ENCODE measurements around the gene LAS1L. TPM values are rescaled to one million over a fixed set of nuclear protein-coding genes. Genes with fewer than 3 reads are reported as not detected.
"Not testable (repeated sequence)": the region's sequence is repeated elsewhere in the genome, so short reads cannot be mapped to it uniquely, and the experiment has no call there.

The LAS1L gene
- total RNA-seq = 12.4 TPM
- long read RNA-seq, transcript LAS1L-203 (14 exons, 2,439 nt) = major isoform, 6 of 18 reads
- long read RNA-seq, partial matches to known transcripts = 1 of 18 reads
- long read RNA-seq, other reads (novel, unspliced or antisense) = 7 of 18 reads

GRCh38 chrX:65534450-65535292, at the start of gene LAS1L:
Gene LAS1L, minus strand, starts transcription at chrX:65534787. Its CDS starts 72 bp downstream, at chrX:65534715.
- peak; percentile 94 for DNase-seq (ENCODE audit: missing footprints)
- intact Hi-C loops (cut with DNase I) = no loop called here
- peak; percentile 100 for ATAC-seq

- intact Hi-C loops (cut with DNase I) = loop anchor here (1.0 kb wide), 1 partner anchor 404 kb away; no protein-coding TSS in a partner anchor
- DNase-seq (ENCODE audit: missing footprints) (no peak), ATAC-seq (no peak)
Measured at GRCh38 chrX:65582450-65583082, 48.0 kb upstream of the LAS1L start.

GRCh38 chrX:65581661-65582339, 47.2 kb upstream of the LAS1L start:
- peak; percentile 71 for ATAC-seq
- DNase-seq (ENCODE audit: missing footprints) = no peak
- intact Hi-C loops (cut with DNase I) = loop anchor here (1.0 kb wide), 1 partner anchor 405 kb away; no protein-coding TSS in a partner anchor

GRCh38 chrX:65578346-65578745, 43.8 kb upstream of the LAS1L start:
- intact Hi-C loops (cut with DNase I) = no loop called here
- DNase-seq (ENCODE audit: missing footprints) (no peak), ATAC-seq (no peak)

GRCh38 chrX:65576160-65576559, 41.6 kb upstream of the LAS1L start:
- ATAC-seq (no peak), DNase-seq (ENCODE audit: missing footprints) (no peak)
- intact Hi-C loops (cut with DNase I) = no loop called here

GRCh38 chrX:65575022-65575421, 40.4 kb upstream of the LAS1L start:
- intact Hi-C loops (cut with DNase I) = no loop called here
- no peak for ATAC-seq
- DNase-seq (ENCODE audit: missing footprints) = no peak

- ATAC-seq (no peak), DNase-seq (ENCODE audit: missing footprints) (no peak)
- intact Hi-C loops (cut with DNase I) = no loop called here
Measured at GRCh38 chrX:65574356-65574755, 39.8 kb upstream of the LAS1L start.

- ATAC-seq (no peak), DNase-seq (ENCODE audit: missing footprints) (no peak)
- intact Hi-C loops (cut with DNase I) = no loop called here
Measured at GRCh38 chrX:65572971-65573370, 38.4 kb upstream of the LAS1L start.

- DNase-seq (ENCODE audit: missing footprints); intact Hi-C loops (cut with DNase I); ATAC-seq: not testable (repeated sequence)
Measured at GRCh38 chrX:65562850-65563249, 28.3 kb upstream of the LAS1L start.

- no peak for ATAC-seq
- no peak for DNase-seq (ENCODE audit: missing footprints)
- intact Hi-C loops (cut with DNase I) = no loop called here
Measured at GRCh38 chrX:65551489-65552339, 17.1 kb upstream of the LAS1L start.

GRCh38 chrX:65551086-65551485, 16.5 kb upstream of the LAS1L start:
- no peak for ATAC-seq
- intact Hi-C loops (cut with DNase I) = no loop called here
- DNase-seq (ENCODE audit: missing footprints) = no peak

- peak; percentile 13 for ATAC-seq
- intact Hi-C loops (cut with DNase I) = no loop called here
- no peak for DNase-seq (ENCODE audit: missing footprints)
Measured at GRCh38 chrX:65545456-65545855, 10.9 kb upstream of the LAS1L start.

GRCh38 chrX:65537229-65537628, 2.6 kb upstream of the LAS1L start:
- DNase-seq (ENCODE audit: missing footprints) (no peak), ATAC-seq (no peak)
- intact Hi-C loops (cut with DNase I) = no loop called here

- intact Hi-C loops (cut with DNase I) = no loop called here
- DNase-seq (ENCODE audit: missing footprints) = no peak
- ATAC-seq = no peak
Measured at GRCh38 chrX:65536291-65536690, 1.7 kb upstream of the LAS1L start.

GRCh38 chrX:65532016-65532415, 2.6 kb downstream of the LAS1L start:
- ATAC-seq = no peak
- intact Hi-C loops (cut with DNase I) = no loop called here
- no peak for DNase-seq (ENCODE audit: missing footprints)

- ATAC-seq (no peak), DNase-seq (ENCODE audit: missing footprints) (no peak)
- intact Hi-C loops (cut with DNase I) = no loop called here
Measured at GRCh38 chrX:65528705-65529340, 5.8 kb downstream of the LAS1L start.

- ATAC-seq = no peak
- DNase-seq (ENCODE audit: missing footprints) = no peak
- intact Hi-C loops (cut with DNase I) = no loop called here
Measured at GRCh38 chrX:65528293-65528692, 6.3 kb downstream of the LAS1L start.

- ATAC-seq (no peak), DNase-seq (ENCODE audit: missing footprints) (no peak)
- intact Hi-C loops (cut with DNase I) = no loop called here
Measured at GRCh38 chrX:65524139-65524538, 10.4 kb downstream of the LAS1L start.

Data from Right ventricle myocardium inferior (tissue), 1 donor.